HCT116 (cell line): ENCODE results near the gene MRE11. TPM values are rescaled to one million over a fixed set of nuclear protein-coding genes. Genes with fewer than 3 reads are reported as not detected.
"Not testable (repeated sequence)": the region's sequence is repeated elsewhere in the genome, so short reads cannot be mapped to it uniquely, and the experiment has no call there.

Experiments used
- ATAC-seq: fragments of 200-7000 bp; cut with Tn5 transposase; 2 replicates; pipeline ENCODE4 v1.9.1; 2020; ENCODE audit warnings: mild to moderate bottlenecking, moderate library complexity
- BruUV-seq: library from RNA; stranded (reverse); fragments of 400-500 nt; replicated peaks from 2 replicates; lab custom pipeline; 2021; lab: Mats Ljungman, UMichigan
- CTCF ChIA-PET: fragments of 300-600 bp; sonication (Branson Sonifier 250); formaldehyde crosslinking; loops from one replicate; lab custom pipeline; 2021; ENCODE audit warnings: antibody characterized with exemption; lab: Charles Lee
- POLR2A ChIA-PET: fragments of 300-600, 350-600 bp; sonication (Branson Sonifier 250); formaldehyde crosslinking; loops from one replicate; lab custom pipeline; 2021; ENCODE audit warnings: antibody characterized with exemption; lab: Charles Lee
- RAD21 ChIA-PET, 2 experiments: fragments of 300-600 bp; sonication (Branson Sonifier 250); formaldehyde crosslinking; loops; one replicate each; lab custom pipeline; 2023; ENCODE audit warnings: low total read pairs in 2 of 2; ENCODE audit not compliant: uncharacterized antibody in 2 of 2, unreplicated experiment in 2 of 2, low non-redundant PET in 1 of 2; lab: Charles Lee
- DNase-seq: peaks from one replicate; pipeline ENCODE4 v3.0.0-alpha.2; 2010; ENCODE audit warnings: low read depth, low spot score
- H2AFZ ChIP-seq: fragments of 200-600 bp; shearing (Covaris generic), sonication (generic); 2 replicates; pipeline ENCODE4 v1.6.1; 2017; ENCODE audit warnings: low read depth, mixed run types, mixed read lengths, antibody characterized with exemption, low read length; ENCODE audit not compliant: poor library complexity, severe bottlenecking
- H3K27ac ChIP-seq: 2 replicates; pipeline ENCODE4 v1.5.1; 2012; ENCODE audit warnings: low read depth, low read length
- H3K27me3 ChIP-seq: fragments of 200-600 bp; sonication (generic); 2 replicates; pipeline ENCODE4 v1.6.1; 2016; ENCODE audit warnings: mixed run types, low read length, mixed read lengths; ENCODE audit not compliant: insufficient read depth
- H3K36me3 ChIP-seq, 2 experiments: fragments of 200-500 bp in 1 of 2; fragments of 200-600 bp in 1 of 2; sonication (Bioruptor generic) in 1 of 2; sonication (generic) in 1 of 2; 2 replicates each; pipeline versions ENCODE4 v1.5.1 to v1.6.1; 2014 to 2016; ENCODE audit warnings: low read length in 2 of 2, inconsistent platforms in 1 of 2, mixed read lengths in 1 of 2, mixed run types in 1 of 2; ENCODE audit not compliant: insufficient read depth in 2 of 2, control insufficient read depth in 1 of 2
- H3K4me1 ChIP-seq, 2 experiments: fragments of 200-600 bp in 1 of 2; sonication (generic) in 1 of 2; 2 replicates each; pipeline versions ENCODE4 v1.5.1 to v1.6.1; 2012 to 2017; ENCODE audit warnings: low read length in 2 of 2, inconsistent platforms in 1 of 2, mild to moderate bottlenecking in 1 of 2, mixed read lengths in 1 of 2, mixed run types in 1 of 2, moderate library complexity in 1 of 2; ENCODE audit not compliant: insufficient read depth in 2 of 2, control insufficient read depth in 1 of 2
- H3K4me2 ChIP-seq: fragments of 200-600 bp; sonication (generic); 2 replicates; pipeline ENCODE4 v1.6.1; 2017; ENCODE audit warnings: mixed run types, low read length, mixed read lengths
- H3K4me3 ChIP-seq, 2 experiments: fragments of 200-600 bp in 1 of 2; sonication (generic) in 1 of 2; replicated peaks in 1 of 2; 2 replicates each; pipeline ENCODE4 v1.5.1; 2011 to 2016; ENCODE audit warnings: low read length in 2 of 2, control low read depth in 1 of 2, low read depth in 1 of 2, mild to moderate bottlenecking in 1 of 2, mixed read lengths in 1 of 2, mixed run types in 1 of 2
- H3K79me2 ChIP-seq: fragments of 200-600 bp; sonication (generic); 2 replicates; pipeline ENCODE4 v1.6.1; 2017; ENCODE audit warnings: mild to moderate bottlenecking, mixed run types, low read length, moderate library complexity, mixed read lengths; ENCODE audit not compliant: insufficient read depth
- H3K9ac ChIP-seq: fragments of 200-600 bp; sonication (generic); 2 replicates; pipeline ENCODE4 v1.6.1; 2016; ENCODE audit warnings: low read length, mixed read lengths
- H3K9me2 ChIP-seq: fragments of 200-600 bp; sonication (generic), shearing (Covaris generic); 2 replicates; pipeline ENCODE4 v1.6.1; 2017; ENCODE audit warnings: mixed run types, mild to moderate bottlenecking, moderate library complexity; ENCODE audit not compliant: insufficient read depth
- H3K9me3 ChIP-seq, 2 experiments: fragments of 200-500 bp in 1 of 2; fragments of 200-600 bp in 1 of 2; sonication (Bioruptor generic) in 1 of 2; sonication (generic) in 1 of 2; 2 replicates each; pipeline ENCODE4 v1.6.1; 2014 to 2017; ENCODE audit warnings: low read length in 2 of 2, mixed read lengths in 2 of 2, inconsistent platforms in 1 of 2, low read depth in 1 of 2, mild to moderate bottlenecking in 1 of 2, mixed run types in 1 of 2, moderate library complexity in 1 of 2; ENCODE audit not compliant: control insufficient read depth in 1 of 2, insufficient read depth in 1 of 2
- H4K20me1 ChIP-seq: fragments of 200-600 bp; sonication (generic), shearing (Covaris generic); 2 replicates; pipeline ENCODE4 v1.6.1; 2017; ENCODE audit warnings: mixed run types, mild to moderate bottlenecking, moderate library complexity; ENCODE audit not compliant: insufficient read depth
- CBX3 ChIP-seq: IDR thresholded peaks from 2 replicates; pipeline ENCODE4 v1.6.1; 2012; ENCODE audit warnings: low read depth
- CEBPB ChIP-seq: IDR thresholded peaks from 2 replicates; pipeline ENCODE4 v1.6.1; 2012; ENCODE audit warnings: low read depth
- EZH2 ChIP-seq: fragments of 200-600 bp; sonication (generic); IDR thresholded peaks from 2 replicates; pipeline ENCODE4 v1.6.1; 2017; ENCODE audit warnings: antibody characterized with exemption, mixed run types
- SIN3A ChIP-seq: IDR thresholded peaks from 2 replicates; pipeline ENCODE4 v1.6.1; 2012; ENCODE audit warnings: low read depth
- SRF ChIP-seq: IDR thresholded peaks from 2 replicates; pipeline ENCODE4 v1.6.1; 2012; ENCODE audit warnings: low read depth
- YY1 ChIP-seq: IDR thresholded peaks from 2 replicates; pipeline ENCODE4 v1.6.1; 2011; ENCODE audit warnings: low read length, low read depth, moderate library complexity, mild to moderate bottlenecking; ENCODE audit not compliant: insufficient replicate concordance; ENCODE audit errors: extremely low read depth
- intact Hi-C: fragments of 100-400 bp; cut with micrococcal nuclease; formaldehyde crosslinking; loops from 2 replicates; pipeline ENCODE4 v1.10.0; 2022
- total RNA-seq: library from RNA; stranded (reverse); gene quantifications from one replicate; pipeline ENCODE4 v1.2.1, GENCODE V29; 2021; ENCODE audit not compliant: unreplicated experiment

Gene MRE11
- total RNA-seq, 1 experiment from 2014 or later, result 20.6 TPM

DNA sequence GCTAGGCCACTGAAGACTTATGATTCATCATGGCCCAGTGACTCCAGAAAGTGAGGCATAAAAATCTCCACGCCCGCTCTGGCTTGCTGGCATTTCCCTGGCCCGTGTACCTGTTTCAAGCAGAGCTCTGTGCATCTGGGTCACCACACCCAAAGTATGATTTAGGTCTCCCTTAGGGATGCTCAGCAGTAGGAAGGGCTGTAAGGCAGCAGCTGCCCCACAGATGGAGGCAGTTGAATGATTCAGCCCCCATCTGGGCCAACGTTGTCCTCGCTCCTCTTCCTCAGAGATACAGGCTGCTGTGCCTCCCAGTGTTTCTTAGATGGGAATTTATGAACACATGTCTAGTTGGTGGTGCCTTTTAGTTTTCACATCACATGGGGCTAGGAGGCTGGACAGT, 114.0 kb downstream of the MRE11 start:
- ChIA-PET CTCF (no interaction called here), RAD21 (no interaction called here), POLR2A (no interaction called here)
- no TSS peak for BruUV-seq
- intact Hi-C loops, result no loop called here
- no peaks in the 10 kb centered on the region for H3K27me3 ChIP-seq
- no peaks in the 10 kb centered on the region for H3K79me2 ChIP-seq
- ATAC-seq (no peak), DNase-seq (no peak)
- TF ChIP-seq SRF, result no peak
- TF ChIP-seq CBX3, result no peak
- H3K4me3 ChIP-seq, result no peak overlapping the region
- no peaks in the 10 kb centered on the region for H3K9me2 ChIP-seq
- no peaks in the 10 kb centered on the region for H3K4me1 ChIP-seq
- H3K36me3 ChIP-seq, result no peaks in the 10 kb centered on the region
- H3K27ac ChIP-seq, result no peak overlapping the region
- no peaks in the 10 kb centered on the region for H4K20me1 ChIP-seq
- H3K4me2 ChIP-seq, result no peak overlapping the region
- no peak overlapping the region for H2AFZ ChIP-seq
- no peaks in the 10 kb centered on the region for H3K9me3 ChIP-seq
- H3K9ac ChIP-seq, result no peak overlapping the region

GRCh38 chr11:94376841-94377240, 116.8 kb downstream of the MRE11 start:
- Histone ChIP-seq H3K36me3 (no peaks in the 10 kb centered on the region), H3K9me3 (no peaks in the 10 kb centered on the region), H3K4me2 (no peak overlapping the region), H3K79me2 (no peaks in the 10 kb centered on the region), H3K9me2 (no peaks in the 10 kb centered on the region), H3K4me3 (no peak overlapping the region), H3K27me3 (no peaks in the 10 kb centered on the region), H3K4me1 (no peaks in the 10 kb centered on the region), H2AFZ (no peak overlapping the region), H3K27ac (no peak overlapping the region), H3K9ac (no peak overlapping the region), H4K20me1 (no peaks in the 10 kb centered on the region)
- RAD21 ChIA-PET, result no interaction called here
- DNase-seq (no peak), ATAC-seq (no peak)
- CTCF ChIA-PET, result no interaction called here
- POLR2A ChIA-PET, result no interaction called here
- intact Hi-C loops, result no loop called here
- TF ChIP-seq CEBPB (no peak), EZH2 (no peak), YY1 (no peak), SIN3A (no peak)
- BruUV-seq, result no TSS peak

- H3K9me2 ChIP-seq, intact Hi-C loops, H4K20me1 ChIP-seq, H3K79me2 ChIP-seq, H3K9me3 ChIP-seq, H2AFZ ChIP-seq, H3K4me1 ChIP-seq, H3K27ac ChIP-seq, H3K9ac ChIP-seq, CTCF ChIA-PET, BruUV-seq, RAD21 ChIA-PET, DNase-seq, H3K4me3 ChIP-seq, ATAC-seq, POLR2A ChIA-PET, H3K4me2 ChIP-seq, H3K36me3 ChIP-seq, H3K27me3 ChIP-seq: not testable (repeated sequence)
These were observed 123.1 kb downstream of the MRE11 start for GRCh38 chr11:94370576-94370975.
